ENCODE data around the gene TTLL11. TPM values are rescaled to one million over a fixed set of nuclear protein-coding genes. Genes with fewer than 3 reads are reported as not detected.

The TTLL11 gene
- total RNA-seq, 4 donors from 2014 or later = 7.2 to 12.1 (median 9.9) TPM

DNA sequence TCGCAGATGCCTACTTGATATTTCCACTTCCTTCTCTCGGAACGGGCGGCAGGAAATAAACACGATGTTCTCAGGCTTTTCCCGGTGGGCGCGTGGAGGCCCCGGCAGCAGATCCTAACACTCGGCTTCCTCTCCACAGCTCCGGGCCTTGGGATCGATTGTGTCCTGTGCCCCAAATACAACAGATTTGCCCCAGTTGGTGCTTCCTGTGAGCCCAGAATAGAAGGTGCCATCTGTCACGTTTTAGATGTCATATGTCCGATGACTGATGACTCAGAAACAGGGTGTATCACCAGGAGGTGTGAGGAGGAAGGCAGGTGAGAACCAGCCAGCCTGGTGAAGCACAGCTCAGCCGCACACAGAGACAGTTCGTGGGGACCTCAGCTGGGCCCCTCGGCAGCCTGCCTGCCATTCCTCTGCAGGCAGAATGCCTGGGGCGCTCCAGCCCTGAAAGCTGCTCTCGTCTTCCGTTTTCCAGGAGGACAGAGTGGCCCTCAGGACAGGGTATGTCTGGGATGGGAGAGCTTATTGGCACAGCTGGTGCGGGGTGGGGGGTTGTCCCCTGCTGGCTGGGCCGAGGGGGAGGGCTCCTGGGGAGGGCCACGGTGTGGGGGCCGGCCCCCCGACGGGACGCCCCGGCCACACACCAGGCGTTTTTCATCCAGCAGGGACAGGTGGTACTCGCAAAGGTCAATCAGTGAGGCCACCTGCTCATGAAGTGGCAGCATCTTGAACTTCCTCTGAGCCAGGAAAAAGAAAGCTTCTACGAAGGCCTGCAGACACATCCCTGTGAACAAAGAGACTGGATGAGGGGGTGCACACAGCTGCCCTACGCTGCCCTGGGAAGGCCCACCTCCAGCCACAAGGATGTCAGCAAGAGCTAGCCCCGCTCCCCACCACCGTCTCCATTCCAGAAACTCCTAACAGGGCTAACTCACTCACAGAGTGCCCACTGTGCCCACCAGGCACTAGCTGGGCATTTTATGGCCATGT is 270.7 kb downstream of the TTLL11 start:
- no peak for DNase-seq (ENCODE audit: low spot score in 2 of 2)
- H3K4me3 ChIP-seq = no peak overlapping the region
- 85% methylated on average over 29 of the region's 34 CpGs for WGBS
- H3K9me3 ChIP-seq = no peaks in the 10 kb centered on the region
- no peak for TF ChIP-seq POLR2AphosphoS5 (IDR thresholded peaks at IDR 0.05)
- no peak for TF ChIP-seq POLR2A (IDR thresholded peaks at IDR 0.05)
- no peak for TF ChIP-seq EP300 (IDR thresholded peaks at IDR 0.05)
- no peak for TF ChIP-seq CTCF (IDR thresholded peaks at IDR 0.05)
- H3K4me1 ChIP-seq = no peaks in the 10 kb centered on the region
- no peak overlapping the region for H3K27ac ChIP-seq
- no peaks in the 10 kb centered on the region for H3K27me3 ChIP-seq
- H3K36me3 ChIP-seq = no peaks in the 10 kb centered on the region

GRCh38 chr9:121821326-121821725 is 271.8 kb downstream of the TTLL11 start:
- TF ChIP-seq EP300 (IDR thresholded peaks at IDR 0.05) = no peak
- no peak for DNase-seq (ENCODE audit: low spot score in 2 of 2)
- 89% methylated on average over 5 of the region's 5 CpGs for WGBS
- Histone ChIP-seq H3K4me3 (no peak overlapping the region), H3K27me3 (no peaks in the 10 kb centered on the region), H3K9me3 (no peaks in the 10 kb centered on the region), H3K4me1 (no peaks in the 10 kb centered on the region), H3K27ac (no peak overlapping the region), H3K36me3 (no peaks in the 10 kb centered on the region)

- WGBS = 91% methylated on average over 8 of the region's 11 CpGs
- H3K36me3 ChIP-seq = no peaks in the 10 kb centered on the region
- no peaks in the 10 kb centered on the region for H3K9me3 ChIP-seq
- no peak overlapping the region for H3K27ac ChIP-seq
- H3K4me3 ChIP-seq = no peak overlapping the region
- DNase-seq (ENCODE audit: low spot score in 2 of 2) = no peak
- H3K4me1 ChIP-seq = no peaks in the 10 kb centered on the region
- no peak for TF ChIP-seq CTCF (IDR thresholded peaks at IDR 0.05)
- no peak for TF ChIP-seq POLR2A (IDR thresholded peaks at IDR 0.05)
- TF ChIP-seq POLR2AphosphoS5 (IDR thresholded peaks at IDR 0.05) = no peak
- TF ChIP-seq EP300 (IDR thresholded peaks at IDR 0.05) = no peak
- no peaks in the 10 kb centered on the region for H3K27me3 ChIP-seq
Observed at GRCh38 chr9:121820286-121821005, 272.7 kb downstream of the TTLL11 start.

- no peak overlapping the region for H3K4me3 ChIP-seq
- no peaks in the 10 kb centered on the region for H3K36me3 ChIP-seq
- no peaks in the 10 kb centered on the region for H3K27me3 ChIP-seq
- H3K27ac ChIP-seq = no peak overlapping the region
- no peaks in the 10 kb centered on the region for H3K4me1 ChIP-seq
- 39% methylated on average over 15 of the region's 20 CpGs for WGBS
- DNase-seq (ENCODE audit: low spot score in 2 of 2) = no peak
- no peaks in the 10 kb centered on the region for H3K9me3 ChIP-seq
- TF ChIP-seq CTCF (IDR thresholded peaks at IDR 0.05) (no peak), EP300 (IDR thresholded peaks at IDR 0.05) (no peak), POLR2AphosphoS5 (IDR thresholded peaks at IDR 0.05) (no peak)
Observed at GRCh38 chr9:121819428-121820231, 273.5 kb downstream of the TTLL11 start.

DNA sequence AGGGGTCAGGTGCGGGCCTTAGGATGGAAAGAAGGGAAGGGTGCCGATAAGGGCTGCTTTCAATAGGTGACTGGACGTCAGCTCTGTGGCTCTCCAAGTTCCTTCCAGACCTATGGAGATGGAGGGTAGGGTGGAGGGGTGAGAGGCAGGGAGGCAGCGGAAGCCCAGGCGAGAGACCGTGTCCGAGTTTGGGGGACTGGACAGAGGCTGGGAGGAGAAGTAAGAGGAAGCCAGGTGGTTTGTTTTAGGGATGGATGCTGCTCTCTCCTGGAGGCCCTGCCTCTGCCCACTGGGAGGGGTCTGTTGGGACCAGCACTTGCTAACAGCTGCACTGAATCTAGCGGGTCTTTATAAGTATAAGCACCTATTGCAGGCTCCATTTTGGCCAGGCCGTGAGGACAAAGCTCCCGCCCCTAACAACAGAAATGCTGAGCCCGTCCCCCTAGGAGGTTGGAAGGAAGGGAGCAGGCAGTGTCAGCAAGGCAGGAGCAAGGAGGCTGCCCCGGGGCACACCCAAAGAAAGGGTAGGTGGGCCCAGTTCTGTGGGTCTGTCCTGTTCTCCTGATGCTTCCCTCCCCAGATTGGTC is 274.2 kb downstream of the TTLL11 start:
- no peak overlapping the region for H3K4me3 ChIP-seq
- TF ChIP-seq POLR2AphosphoS5 (IDR thresholded peaks at IDR 0.05) (no peak), EP300 (IDR thresholded peaks at IDR 0.05) (no peak), CTCF (IDR thresholded peaks at IDR 0.05) (no peak), POLR2A (IDR thresholded peaks at IDR 0.05) (no peak)
- no peaks in the 10 kb centered on the region for H3K36me3 ChIP-seq
- no peaks in the 10 kb centered on the region for H3K27me3 ChIP-seq
- DNase-seq (ENCODE audit: low spot score in 2 of 2) = no peak
- 93% methylated on average over 12 of the region's 12 CpGs for WGBS
- no peaks in the 10 kb centered on the region for H3K9me3 ChIP-seq
- no peak overlapping the region for H3K27ac ChIP-seq
- H3K4me1 ChIP-seq = no peaks in the 10 kb centered on the region

Data from suprapubic skin (tissue), 4 donors.